ENCODE measurements around the gene SLC27A6.

- no peak for TF ChIP-seq CTCF (IDR thresholded peaks at IDR 0.05)
- TF ChIP-seq POLR2A (IDR thresholded peaks at IDR 0.05) = no peak
These were observed 48.9 kb downstream of the SLC27A6 start for GRCh38 chr5:129014185-129014584.
